ENCODE results near the gene CAMTA2. TPM values are rescaled to one million over a fixed set of nuclear protein-coding genes. Genes with fewer than 3 reads are reported as not detected.
A peak's percentile ranks its signal among the peaks of the same experiment; 100 is the strongest.

The CAMTA2 gene
- polyA plus RNA-seq, 3 donors = 25.3 to 35.7 (median 34.8) TPM

DNA sequence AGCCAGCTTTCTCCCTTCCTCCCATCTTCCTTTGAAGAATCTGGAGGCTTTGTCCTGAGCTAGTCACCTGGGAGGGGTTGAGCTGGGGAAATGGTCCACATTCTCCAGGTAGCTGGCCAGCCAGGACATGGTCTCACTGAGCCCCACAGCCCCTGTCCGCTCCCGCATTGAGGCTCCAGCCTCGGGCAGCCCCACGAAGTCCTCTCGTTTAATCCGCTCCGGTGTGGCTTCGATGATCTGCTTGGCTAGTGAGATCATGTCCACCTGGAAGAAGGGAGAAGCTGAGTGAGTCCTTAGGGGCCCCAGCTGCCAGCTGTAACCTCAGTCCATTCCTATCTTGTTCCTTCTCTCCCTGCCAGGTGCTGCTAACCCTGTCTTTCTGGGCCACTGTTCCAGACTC lies 17.2 kb downstream of the CAMTA2 start:
- no peak for DNase-seq

DNA sequence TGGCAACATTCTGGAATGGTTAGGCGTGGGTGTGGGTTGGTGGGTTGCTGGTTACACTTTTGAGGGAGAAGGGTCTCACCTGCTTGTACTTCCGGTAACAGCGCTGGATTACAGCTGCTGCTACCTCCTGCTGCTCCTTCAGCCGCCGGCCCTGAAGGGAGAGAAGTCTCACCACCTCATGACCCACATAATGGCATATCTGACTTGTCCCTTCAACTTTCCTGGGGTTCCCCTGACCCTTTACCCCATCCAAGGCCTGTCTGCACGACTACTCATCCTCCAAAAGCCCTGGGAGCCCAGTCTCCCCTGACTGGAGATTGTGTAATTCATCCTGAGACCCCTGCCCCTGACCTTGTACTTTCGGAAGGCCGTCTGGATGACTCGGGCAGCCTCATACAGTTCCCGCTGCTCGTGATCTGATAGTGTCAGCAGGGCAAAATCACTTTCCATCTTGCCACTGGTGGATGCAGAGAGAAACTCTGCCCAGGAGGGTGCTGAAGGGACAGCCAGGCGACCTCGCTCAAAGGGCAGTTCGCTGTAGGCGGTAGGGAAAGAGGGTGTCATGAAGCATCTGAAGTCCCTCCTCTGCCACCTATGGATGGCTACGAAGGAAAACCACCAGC lies 17.8 kb downstream of the CAMTA2 start:
- DNase-seq = no peak

DNA sequence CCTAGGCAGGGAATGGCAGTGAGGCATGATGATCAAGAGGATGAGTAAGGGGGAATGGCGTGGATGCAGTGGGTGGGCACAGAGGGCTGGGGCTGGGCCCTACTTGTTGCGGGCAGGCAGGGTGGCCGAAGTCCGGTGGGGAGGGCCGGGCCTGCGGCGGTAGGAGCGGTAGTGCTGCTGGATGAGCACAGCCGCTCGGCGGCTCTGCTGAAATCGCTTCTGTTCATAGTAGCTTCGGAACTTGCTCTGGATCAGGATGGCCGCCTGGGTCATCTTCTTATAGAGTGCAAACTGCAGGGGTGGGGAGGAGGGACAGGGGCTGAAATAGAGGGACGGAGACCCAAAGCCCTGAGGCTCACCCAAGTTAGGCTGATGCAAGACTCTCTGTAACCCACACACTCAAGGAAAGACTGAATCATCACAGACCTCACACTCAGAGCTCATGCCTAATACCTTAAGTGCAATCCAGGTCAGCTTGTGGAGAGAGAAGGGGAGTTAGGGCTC lies 18.4 kb downstream of the CAMTA2 start:
- DNase-seq = no peak

DNA sequence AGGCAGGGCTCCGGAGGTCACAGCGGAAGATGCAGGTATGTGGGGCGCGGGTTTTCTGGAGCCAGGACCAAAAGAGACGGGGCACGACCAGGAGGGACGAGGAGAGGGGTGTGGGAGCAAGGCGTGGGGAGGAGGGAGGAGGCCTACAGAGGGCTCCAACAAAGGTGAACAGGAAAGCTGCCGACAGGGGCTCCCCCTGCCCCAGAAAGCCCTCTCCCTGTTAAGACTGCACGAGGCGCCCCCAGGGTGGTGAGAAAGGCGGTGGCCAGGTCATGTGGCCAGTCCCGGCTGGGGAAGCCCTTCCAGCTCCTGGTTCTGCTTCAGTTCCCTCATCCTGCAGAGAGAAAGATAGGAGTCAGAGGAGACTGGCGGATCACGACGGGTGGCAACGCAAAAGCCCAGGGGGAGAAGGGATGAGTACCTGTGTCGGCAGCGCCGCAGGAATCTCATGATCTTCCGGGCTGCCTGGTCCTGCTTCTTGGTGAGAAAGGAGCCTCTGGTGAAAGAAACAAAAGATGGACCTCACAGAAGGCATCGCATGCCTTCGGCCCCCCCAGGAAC lies 18.9 kb downstream of the CAMTA2 start:
- DNase-seq = no peak

DNA sequence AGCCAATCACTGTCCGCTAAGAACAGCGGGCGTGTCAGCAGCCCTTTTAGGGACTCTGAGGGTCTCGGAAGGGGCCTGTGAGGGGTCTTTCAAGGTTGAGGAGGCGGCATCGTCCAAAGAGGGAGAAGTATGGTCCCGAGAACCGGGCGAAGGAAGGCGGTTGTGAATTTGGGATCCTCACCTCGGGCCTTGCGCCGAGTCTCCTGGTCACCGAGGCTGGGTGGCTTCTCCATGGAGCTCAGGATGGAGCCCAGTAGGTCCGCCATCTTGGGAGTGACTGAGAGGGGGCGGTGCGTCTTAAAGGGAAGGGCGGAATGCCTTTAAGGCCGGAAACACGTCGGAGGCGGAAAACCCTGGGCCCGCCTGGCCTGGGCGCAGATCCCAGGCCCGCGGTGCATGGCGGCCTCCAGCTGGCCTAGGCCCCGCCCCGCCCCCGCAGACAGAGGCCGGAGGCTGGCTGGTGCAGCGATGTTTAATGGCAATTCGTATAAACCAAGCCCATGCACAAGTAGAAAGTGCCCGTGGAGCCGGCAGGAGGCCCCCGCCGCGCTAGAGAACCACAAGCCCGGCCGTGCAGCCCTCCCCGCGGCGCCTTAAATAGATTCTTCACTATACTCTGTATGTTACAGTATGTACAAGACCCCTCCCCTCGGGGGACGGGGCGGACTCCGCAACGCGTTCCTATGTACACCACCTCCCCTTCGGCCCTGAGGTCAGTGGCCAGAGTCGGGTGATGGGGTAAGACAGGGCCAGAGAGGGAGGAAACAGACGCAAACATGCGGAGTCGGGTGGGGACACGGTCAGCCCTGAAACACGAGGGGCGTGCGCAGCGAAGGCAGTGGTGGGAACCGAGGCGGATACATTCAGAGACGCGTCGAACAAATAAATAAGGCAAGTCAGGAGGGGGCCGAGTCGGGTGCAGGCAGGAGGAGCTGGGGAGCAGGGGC lies 19.7 kb downstream of the CAMTA2 start, which contains the start of gene SPAG7:
SPAG7 (minus strand) TSS at position 279 of the 947 bp plus-strand sequence; CDS start at position 266, 13 bp downstream.
- peak; percentile 96 for DNase-seq

DNA sequence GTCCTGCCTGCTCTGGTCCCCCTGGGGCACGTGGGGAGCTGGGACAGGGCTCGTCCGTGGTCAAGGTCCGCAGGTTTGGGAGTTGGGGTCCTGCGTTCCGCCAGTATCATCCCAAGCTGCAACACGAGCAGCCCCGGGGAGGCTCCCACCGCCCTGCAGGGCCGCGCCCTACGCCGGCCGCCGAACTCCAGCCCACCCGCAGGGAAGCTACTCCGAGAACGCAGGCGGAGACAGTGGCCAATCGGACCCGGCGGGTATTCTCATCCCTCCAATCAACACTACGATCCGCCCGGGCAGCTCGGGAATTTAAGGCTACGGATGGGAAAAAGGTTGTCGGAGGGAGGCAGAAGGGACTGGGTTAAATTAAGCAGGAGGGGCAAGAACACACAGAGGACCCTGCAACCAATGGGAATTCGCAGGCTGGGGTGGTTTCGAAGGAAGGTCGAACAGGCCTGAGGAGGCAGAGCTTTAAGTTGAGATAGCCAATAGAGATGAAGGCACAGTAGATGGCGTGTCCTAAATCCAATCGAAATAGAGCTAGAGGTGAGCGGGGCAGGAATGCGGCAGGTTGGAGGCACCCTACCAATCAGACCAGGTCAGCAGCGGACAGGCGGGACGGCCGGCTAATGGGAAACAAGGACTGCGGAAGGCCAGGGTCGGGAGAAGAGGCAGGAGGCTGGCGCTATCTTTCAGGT lies 20.5 kb downstream of the CAMTA2 start:
- DNase-seq = peak; percentile 100

DNA sequence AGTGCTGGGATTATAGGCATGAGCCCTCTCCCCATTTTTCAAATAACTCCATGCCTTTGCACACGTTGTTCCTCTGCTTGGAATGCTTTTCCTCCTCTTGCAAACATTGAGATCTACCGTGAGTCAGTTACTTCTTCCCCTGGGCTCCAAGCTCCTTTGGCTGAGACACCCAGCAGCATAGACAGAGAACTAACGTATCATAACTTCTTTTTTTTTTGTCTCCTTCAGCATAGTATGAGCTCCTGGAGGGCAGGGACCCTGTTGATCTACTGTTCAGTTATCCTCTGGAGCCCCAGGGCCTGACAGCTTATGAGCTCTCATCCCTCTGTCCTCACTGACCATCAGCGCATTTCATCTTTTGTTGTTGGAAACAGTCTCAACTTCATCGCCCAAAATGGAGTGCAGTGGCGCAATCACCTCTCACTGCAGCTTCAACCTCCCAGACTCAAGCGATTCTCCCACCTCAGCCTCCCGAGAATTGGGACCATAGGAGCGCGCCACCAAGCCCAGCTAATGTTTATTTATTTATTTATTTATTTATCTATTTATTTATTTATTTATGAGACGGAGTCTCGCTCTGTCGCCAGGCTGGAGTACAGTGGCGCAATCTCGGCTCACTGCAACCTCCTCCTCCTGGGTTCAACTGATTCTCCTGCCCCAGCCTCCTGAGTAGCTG lies 22.0 kb downstream of the CAMTA2 start:
- no peak for DNase-seq

DNA sequence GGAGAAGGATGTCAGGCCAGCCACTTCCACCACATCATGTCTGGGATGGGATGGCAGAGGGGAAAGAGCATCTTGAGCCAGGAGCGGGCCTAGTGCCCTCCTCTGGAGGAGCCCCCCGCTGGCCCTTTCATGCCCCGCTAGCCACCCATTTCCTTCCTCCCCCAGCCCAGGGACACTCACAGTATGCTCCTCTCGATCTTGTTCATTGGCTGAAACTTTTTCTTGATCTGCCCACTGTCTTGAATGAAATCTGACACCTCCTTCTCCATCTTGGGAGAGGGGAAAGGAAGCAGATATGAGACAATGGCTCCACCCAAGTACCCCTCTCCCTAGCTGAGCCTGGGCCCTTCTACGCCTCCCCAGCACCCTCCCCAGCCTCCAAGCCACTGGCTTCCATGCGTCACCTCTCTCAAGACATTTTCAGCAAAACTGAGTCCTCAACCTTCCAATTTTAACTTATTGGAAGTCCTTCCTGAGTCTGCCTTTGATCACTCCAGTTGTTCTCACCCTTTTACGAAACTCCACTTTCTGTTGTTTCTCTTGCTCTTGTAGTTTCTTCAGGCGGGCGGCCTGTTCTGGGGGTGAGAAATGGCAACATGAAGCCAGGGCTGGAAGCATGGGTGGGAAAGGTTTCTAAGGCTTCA lies 27.1 kb downstream of the CAMTA2 start:
- no peak for DNase-seq

DNA sequence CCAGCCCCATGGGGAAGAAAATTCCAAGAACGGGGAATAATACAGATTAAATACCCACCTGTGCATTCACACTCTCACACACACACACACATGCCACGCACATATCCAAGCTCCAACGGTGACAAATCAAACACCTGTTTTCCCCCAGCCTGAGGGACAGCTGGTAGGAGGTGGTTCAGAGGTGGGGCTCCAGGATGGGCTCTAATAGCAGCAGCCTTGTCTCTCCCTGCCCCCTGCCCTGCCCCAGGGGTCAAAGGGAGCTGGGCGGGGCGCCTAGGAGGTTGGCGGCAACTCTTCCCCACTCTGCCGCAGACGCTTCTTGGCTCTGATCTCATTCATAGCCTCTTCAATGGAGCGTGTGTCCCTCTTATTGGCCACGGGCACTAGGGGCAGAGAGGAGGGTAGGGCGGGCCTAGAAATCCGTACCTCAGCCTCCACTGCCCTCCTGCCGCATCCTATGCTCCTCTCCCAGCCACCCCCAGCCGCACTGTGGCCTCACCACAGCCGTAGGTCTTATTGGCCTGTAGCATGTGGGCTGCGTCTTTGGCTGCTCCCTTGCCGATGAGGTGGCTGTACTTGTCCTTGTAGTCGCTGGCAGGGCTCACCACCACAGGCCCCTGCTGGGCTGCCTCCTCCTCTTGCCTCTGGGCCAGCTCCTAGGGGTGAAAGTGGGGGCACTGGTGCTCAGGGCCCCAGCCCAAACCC lies 28.1 kb downstream of the CAMTA2 start:
- DNase-seq = no peak

DNA sequence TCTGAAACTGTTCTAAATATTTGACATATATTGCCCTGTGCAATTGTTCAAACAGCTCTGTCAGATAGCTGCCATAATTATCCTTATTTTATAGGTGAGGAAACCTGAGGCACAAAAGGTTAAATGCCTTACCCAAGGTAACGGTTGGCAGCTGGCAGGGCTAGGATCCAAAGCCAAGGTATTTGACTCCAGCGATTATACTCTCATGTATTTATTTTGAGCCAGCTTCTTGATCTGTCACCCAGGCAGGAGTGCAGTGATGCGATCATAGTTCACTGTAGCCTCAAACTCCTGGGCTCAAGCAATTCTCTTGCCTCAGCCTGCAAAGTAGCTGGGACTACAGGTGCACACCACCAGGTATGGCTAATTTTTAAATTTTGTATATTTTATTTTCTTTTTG lies 29.4 kb downstream of the CAMTA2 start:
- DNase-seq = no peak

DNA sequence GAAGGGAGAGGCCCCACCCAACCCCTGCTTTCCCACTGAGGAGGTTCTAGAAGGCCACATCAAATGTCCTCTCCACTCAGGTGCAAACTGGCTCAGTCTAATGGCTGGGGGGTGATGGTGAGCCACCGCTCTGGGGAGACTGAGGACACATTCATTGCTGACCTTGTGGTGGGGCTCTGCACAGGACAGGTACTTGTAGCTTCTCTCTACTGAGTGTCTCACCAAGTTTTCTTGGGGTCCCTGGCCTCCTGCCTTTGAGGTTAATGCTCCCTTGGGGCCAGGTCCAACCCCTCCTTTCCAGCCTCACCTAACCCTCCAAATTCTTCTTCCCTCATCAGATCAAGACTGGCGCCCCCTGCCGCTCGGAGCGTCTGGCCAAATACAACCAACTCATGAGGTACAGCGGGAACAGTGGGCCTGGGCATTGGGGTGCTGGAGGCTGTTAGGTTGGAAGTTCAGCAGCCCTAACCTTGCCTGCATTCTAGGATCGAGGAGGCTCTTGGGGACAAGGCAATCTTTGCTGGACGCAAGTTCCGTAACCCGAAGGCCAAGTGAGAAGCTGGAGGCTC lies 30.9 kb downstream of the CAMTA2 start:
- DNase-seq = no peak

DNA sequence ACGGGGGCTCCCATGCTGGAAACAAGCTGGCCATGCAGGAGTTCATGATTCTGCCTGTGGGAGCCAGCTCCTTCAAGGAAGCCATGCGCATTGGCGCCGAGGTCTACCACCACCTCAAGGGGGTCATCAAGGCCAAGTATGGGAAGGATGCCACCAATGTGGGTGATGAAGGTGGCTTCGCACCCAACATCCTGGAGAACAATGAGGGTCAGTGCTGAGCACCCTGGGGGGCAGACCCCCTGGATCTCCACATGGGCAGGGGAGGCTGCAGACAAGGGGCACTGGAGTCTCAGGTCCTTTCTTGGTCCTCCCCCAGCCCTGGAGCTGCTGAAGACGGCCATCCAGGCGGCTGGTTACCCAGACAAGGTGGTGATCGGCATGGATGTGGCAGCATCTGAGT lies 32.4 kb downstream of the CAMTA2 start:
- DNase-seq = no peak

DNA sequence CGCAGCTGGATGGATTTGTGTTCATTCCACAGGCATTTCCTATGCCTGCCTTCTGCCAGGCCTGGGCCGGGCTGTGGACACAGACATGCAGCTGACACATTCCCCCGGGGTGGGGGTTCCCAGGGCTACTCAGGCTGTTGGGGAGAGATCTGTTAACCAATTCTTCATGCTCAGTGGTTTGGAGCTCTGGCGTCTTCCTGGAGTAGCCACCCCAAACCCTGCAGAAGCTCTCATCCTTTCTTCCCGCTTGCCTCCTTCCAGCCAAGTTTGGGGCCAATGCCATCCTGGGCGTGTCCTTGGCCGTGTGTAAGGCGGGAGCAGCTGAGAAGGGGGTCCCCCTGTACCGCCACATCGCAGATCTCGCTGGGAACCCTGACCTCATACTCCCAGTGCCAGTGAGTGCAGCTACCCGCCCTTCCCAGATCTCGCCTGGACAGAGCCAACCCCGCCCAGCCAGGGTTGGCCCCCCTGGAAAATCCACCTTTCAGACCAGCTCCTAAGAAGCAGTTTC lies 34.0 kb downstream of the CAMTA2 start:
- no peak for DNase-seq

DNA sequence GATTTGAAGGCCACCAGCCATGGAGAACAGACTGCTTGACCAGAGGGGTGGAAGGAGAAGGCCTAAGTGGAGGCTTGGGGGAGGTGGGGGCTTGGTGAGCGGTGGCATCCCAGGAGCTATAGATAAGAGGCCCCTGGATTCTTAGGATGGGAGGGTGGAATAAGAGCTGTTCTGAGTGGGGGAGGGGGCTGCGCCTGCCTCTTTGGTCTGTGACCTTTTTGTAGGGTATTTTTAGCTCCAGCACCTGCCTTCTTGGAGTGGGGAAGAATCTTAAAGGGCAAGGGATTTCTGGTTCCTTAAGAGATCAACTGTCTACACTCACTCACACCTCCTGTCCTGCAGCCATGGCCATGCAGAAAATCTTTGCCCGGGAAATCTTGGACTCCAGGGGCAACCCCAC lies 36.0 kb downstream of the CAMTA2 start:
- DNase-seq = no peak

DNA sequence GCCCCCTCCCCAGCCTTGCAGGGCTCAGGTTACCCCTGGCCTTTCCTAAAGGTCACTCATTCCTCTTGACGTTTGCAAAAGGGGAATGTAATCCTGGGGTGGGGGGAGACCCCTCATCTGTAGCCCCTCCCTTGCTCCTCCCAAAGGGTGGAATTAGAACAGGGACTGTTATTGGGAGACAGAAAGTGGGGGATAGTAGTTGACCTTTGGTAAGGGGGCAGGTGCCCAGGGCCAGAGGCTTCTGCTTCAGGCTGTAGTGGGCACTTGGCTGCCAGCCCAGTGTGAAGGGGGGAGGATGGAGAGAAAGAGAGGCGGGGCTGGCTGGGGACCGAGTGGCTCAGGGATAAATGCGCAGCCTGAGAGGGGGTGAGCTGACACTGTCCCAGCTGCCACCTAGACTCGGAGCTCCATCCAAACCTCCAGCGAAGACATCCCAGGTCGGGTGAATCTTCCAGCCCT lies 36.7 kb downstream of the CAMTA2 start, which contains the start of gene ENO3:
ENO3 (plus strand) TSS at position 374 of the 459 bp plus-strand sequence. CDS start 711 bp downstream, outside the sequence.
- no peak for DNase-seq

DNA sequence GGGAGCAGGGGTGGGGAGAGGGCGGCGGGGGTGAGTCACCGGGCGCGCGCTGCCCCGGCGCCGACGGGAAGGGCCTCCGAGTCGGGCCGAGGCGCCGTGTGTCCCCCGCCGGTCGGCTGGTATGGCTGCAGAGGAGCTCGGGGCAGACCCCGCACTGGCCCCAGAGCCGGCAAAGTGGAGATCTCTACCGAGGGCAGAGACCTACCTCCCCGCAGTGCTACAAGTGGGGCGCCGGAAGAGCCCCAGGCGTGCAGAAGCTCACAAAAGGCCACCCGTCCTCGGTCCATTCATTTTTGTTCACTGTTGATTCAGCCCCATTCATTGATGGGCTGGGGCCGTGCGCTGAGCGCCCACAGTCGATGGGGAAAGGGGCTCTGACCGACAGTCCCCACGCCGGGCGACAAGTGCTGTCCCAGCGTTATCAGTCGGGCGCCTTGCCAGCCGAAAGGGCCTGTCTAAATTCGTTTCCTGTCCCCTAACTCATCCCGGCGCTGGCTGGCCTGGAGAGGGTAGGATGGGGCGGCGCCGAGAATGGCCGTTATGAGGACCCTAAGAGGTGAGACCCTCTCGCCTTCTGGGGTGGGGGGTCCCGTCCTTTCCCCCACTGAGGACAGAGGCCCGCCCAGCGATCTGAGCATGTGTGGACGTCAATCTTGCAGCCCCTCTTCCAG lies 37.3 kb downstream of the CAMTA2 start:
- no peak for DNase-seq

DNA sequence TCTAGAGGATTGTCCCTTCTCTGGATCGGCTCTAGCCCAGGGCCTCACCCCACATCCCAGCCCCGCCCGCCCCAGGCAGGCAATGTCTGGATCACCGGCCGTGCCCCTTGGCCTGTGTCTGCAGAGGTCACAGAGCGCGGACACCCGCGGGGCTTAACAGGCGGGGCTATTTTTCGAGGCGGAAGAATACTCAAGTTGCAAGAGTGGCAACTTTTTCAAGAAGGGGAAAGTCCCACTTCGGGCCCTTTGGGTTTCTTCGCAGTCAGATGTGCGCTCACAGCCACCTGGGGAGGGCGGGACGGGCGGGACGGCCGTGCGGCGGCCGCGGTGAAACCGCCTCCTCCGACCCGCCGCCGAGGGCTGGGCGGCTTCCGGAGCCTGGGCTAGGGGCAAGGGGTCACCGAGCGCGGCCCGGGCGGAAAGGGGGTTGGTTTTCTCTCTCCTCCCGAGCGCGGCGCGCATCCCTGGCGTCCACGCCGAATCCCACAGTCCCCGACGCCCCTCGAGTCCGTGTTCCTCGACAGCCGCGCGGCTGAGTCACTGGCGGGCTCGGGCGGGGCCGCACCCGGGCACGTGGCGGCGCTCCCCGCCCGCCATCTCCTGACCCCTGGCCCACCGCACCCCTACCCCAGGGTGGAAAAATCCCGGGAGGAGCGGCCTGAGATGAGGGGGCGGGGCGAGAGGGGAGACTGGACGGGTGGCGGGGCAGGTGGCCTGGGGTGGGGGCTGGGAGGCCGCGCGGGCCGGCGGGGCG lies 38.0 kb downstream of the CAMTA2 start:
- DNase-seq = no peak

DNA sequence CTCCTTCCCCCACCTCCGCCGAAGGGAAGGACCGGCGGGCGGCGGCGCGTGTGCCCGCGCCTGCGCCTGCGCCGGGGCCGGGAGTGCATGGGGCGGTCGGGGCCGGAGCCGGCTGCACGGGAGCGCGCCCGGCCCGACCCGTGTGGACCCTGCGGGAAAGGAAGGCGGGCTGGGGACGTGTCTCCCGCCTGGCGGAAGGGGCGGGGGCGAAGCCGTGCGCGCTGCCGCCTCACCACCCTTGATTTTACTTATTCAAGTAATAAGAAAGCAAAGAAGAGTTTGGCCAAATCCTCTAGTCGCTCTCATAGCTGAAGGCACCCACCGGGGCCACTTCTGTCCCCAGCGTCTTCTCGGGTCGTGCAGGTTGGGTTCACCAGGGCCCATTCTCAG lies 38.5 kb downstream of the CAMTA2 start:
- peak; percentile 89 for DNase-seq

Measured in renal pelvis (tissue), 4 donors.